ENCODE measurements around the gene RALGAPA2.

The RALGAPA2 gene

GRCh38 chr20:20454850-20455627 lies 257.4 kb downstream of the RALGAPA2 start:
- no peak for DNase-seq

- no peak for DNase-seq
Measured at GRCh38 chr20:20454367-20454766, 258.1 kb downstream of the RALGAPA2 start.

GRCh38 chr20:20452254-20452676 lies 260.2 kb downstream of the RALGAPA2 start:
- DNase-seq = no peak

GRCh38 chr20:20450521-20450920 lies 261.9 kb downstream of the RALGAPA2 start:
- DNase-seq = no peak

GRCh38 chr20:20448881-20449280 lies 263.6 kb downstream of the RALGAPA2 start:
- DNase-seq = no peak

- DNase-seq = no peak
Measured at GRCh38 chr20:20447196-20447595, 265.2 kb downstream of the RALGAPA2 start.

GRCh38 chr20:20446425-20447015 lies 265.9 kb downstream of the RALGAPA2 start:
- no peak for DNase-seq

- DNase-seq = no peak
Measured at GRCh38 chr20:20446001-20446400, 266.4 kb downstream of the RALGAPA2 start.

- DNase-seq = no peak
Measured at GRCh38 chr20:20443504-20443903, 268.9 kb downstream of the RALGAPA2 start.

- no peak for DNase-seq
Measured at GRCh38 chr20:20442466-20442865, 270.0 kb downstream of the RALGAPA2 start.

GRCh38 chr20:20440886-20441658 lies 271.4 kb downstream of the RALGAPA2 start:
- DNase-seq = no peak

- DNase-seq = no peak
Measured at GRCh38 chr20:20440481-20440880, 272.0 kb downstream of the RALGAPA2 start.

GRCh38 chr20:20439602-20440190 lies 272.7 kb downstream of the RALGAPA2 start:
- no peak for DNase-seq

- DNase-seq = no peak
Measured at GRCh38 chr20:20437314-20437713, 275.1 kb downstream of the RALGAPA2 start.

- no peak for DNase-seq
Measured at GRCh38 chr20:20436689-20437088, 275.8 kb downstream of the RALGAPA2 start.

- DNase-seq = no peak
Measured at GRCh38 chr20:20435453-20435852, 277.0 kb downstream of the RALGAPA2 start.

GRCh38 chr20:20432618-20433286 lies 279.7 kb downstream of the RALGAPA2 start:
- DNase-seq = no peak

GRCh38 chr20:20430066-20430465 lies 282.4 kb downstream of the RALGAPA2 start:
- no peak for DNase-seq

- DNase-seq = no peak
Measured at GRCh38 chr20:20428067-20428466, 284.4 kb downstream of the RALGAPA2 start.

- DNase-seq = no peak
Measured at GRCh38 chr20:20427227-20427864, 285.1 kb downstream of the RALGAPA2 start.

GRCh38 chr20:20426655-20426907 lies 285.9 kb downstream of the RALGAPA2 start:
- no peak for DNase-seq

- DNase-seq = no peak
Measured at GRCh38 chr20:20425823-20426654, 286.4 kb downstream of the RALGAPA2 start.

Data from KG1 (cell line).